ENCODE measurements around the gene ESRP2. TPM values are rescaled to one million over a fixed set of nuclear protein-coding genes. Genes with fewer than 3 reads are reported as not detected.

Gene ESRP2
- total RNA-seq, 1 donor from 2014 or later = 64.5 TPM

DNA sequence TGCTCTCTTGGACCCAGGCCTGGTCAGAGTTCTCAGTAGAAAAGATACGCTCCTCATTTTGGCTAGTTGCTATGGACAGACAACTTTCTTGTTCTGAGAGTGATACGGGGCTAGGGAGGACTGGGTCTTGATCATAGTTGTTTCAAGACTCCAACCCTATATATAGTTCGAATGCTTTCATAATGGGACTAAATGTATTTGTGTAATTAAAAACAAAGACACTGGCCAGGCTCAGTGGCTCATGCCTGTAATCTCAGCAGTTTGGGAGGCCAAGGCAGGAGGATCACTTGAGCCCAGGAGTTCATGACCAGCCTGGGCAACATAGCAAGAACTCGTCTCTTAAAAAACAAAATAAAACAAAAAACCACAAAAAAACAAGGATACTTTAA lies 46.1 kb upstream of the ESRP2 start:
- no peaks in the 10 kb centered on the region for H3K9me3 ChIP-seq
- peaks cover 22% of the 10 kb centered on the region for H3K36me3 ChIP-seq
- H3K27ac ChIP-seq = no peak overlapping the region
- ATAC-seq (no peak), DNase-seq (no peak)
- H3K4me3 ChIP-seq = no peak overlapping the region
- TF ChIP-seq, protein P1, sequence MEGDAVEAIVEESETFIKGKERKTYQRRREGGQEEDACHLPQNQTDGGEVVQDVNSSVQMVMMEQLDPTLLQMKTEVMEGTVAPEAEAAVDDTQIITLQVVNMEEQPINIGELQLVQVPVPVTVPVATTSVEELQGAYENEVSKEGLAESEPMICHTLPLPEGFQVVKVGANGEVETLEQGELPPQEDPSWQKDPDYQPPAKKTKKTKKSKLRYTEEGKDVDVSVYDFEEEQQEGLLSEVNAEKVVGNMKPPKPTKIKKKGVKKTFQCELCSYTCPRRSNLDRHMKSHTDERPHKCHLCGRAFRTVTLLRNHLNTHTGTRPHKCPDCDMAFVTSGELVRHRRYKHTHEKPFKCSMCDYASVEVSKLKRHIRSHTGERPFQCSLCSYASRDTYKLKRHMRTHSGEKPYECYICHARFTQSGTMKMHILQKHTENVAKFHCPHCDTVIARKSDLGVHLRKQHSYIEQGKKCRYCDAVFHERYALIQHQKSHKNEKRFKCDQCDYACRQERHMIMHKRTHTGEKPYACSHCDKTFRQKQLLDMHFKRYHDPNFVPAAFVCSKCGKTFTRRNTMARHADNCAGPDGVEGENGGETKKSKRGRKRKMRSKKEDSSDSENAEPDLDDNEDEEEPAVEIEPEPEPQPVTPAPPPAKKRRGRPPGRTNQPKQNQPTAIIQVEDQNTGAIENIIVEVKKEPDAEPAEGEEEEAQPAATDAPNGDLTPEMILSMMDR (IDR thresholded peaks at IDR 0.05) = no peak
- peaks cover 50% of the 10 kb centered on the region for H3K4me1 ChIP-seq
- H3K27me3 ChIP-seq (ENCODE audit: low read depth) = no peaks in the 10 kb centered on the region
- intact Hi-C loops (cut with DNase I) = no loop called here

DNA sequence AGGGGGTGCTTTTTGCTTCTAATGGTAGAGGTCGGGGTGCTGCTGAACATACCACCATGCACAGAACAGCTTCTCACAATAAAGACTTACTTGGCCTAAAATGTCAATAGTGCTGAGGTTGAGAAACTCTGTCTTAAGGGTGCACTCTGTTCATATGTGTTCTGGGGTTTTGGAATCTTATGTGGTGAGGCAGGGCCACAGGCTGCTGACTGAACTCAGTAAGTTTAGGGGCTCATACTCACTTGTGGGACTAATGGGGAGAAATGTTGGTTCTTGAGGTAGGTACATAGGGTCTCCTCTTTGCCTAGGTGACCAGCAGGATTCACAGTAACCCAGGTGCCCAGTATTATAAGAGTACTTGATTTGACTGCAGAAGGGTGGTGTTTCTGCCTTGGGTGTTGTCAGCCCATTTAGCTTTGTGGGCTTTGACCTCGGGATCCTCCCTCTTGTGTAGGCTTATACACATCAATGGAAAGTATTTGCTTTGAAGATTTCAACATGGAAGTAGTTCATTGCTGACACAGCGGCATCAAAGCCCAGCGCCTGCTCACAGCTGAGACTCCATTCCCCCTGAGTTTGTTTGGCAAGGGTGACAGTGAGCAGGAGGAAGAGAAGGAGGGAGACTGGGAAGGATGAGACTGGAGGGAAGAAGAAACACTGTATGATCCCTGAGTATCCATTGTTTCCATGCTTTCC lies 45.6 kb upstream of the ESRP2 start:
- H3K4me1 ChIP-seq = peaks cover 48% of the 10 kb centered on the region
- H3K27me3 ChIP-seq (ENCODE audit: low read depth) = no peaks in the 10 kb centered on the region
- intact Hi-C loops (cut with DNase I) = no loop called here

DNA sequence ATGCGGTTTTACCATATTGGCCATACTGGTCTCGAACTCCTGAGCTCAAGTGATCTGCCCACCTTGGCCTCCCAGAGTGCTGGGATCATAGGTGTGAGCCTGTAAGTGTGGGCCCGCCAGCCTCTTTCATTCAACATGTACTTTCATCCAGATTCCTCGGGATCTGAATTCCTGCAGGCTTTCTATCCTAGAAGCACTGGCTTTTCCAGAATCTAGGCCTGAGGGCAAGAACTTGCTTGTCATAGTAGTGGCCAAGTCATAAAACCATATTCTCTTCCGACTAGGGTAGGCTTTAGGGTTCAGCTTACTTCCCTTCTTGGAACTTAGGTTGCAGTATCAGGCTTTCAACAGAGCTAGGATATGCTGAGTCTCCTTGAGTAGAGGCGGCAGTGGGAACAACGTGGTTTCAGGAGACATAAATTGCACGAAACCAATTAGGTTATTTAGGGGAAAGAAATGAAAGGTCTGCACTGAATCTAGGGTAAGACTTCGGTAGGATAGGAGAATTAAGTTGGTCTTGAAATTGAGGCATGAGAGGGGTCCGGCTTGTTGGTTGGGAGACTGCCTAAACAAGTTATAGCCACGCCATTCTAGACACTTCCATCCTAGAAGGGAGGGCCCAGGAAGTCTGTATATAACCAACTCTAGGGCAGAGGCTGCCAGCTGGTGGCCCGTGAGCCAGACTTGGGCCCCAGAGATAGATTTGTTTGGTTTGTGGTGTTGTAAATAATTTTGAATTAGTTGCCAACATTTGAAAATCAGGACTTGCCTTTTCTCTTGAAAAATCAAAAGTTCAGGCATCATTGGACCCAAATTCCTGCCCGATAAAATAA lies 44.0 kb upstream of the ESRP2 start:
- H3K27me3 ChIP-seq (ENCODE audit: low read depth) = no peaks in the 10 kb centered on the region
- DNase-seq (no peak), ATAC-seq (peak in 1 of 2 donors; percentile 49)
- intact Hi-C loops (cut with DNase I) = no loop called here
- H3K36me3 ChIP-seq = peaks cover 24% of the 10 kb centered on the region
- H3K4me3 ChIP-seq = no peak overlapping the region
- TF ChIP-seq, protein P1 (IDR thresholded peaks at IDR 0.05) = no peak
- no peak overlapping the region for H3K27ac ChIP-seq
- H3K9me3 ChIP-seq = no peaks in the 10 kb centered on the region
- H3K4me1 ChIP-seq = peaks cover 35% of the 10 kb centered on the region

More for the DNA sequence above, 45.6 kb upstream of the ESRP2 start:
- ATAC-seq (no peak), DNase-seq (no peak)
- TF ChIP-seq, protein P1 (IDR thresholded peaks at IDR 0.05) = no peak
- H3K4me3 ChIP-seq = no peak overlapping the region
- no peak overlapping the region for H3K27ac ChIP-seq
- H3K36me3 ChIP-seq = peaks cover 22% of the 10 kb centered on the region
- H3K9me3 ChIP-seq = no peaks in the 10 kb centered on the region

DNA sequence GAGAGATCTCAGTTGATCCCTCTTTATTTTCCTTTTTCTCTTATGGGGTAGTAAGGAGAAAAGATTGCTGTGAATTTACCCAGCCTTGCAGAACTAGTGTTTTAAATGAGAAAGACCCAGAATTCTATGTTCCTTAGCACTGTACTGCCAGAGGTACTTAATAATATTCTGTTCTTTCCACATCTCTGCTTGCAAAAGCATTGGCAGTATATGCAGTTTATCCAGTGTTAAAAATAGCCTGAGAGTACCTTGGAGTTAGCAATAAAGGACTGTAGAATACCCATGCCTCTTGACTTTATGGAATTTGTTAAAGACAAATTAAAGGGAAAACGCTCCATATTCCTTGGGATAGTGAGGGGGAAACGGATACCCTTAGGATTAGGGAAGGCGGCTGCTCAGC lies 40.3 kb upstream of the ESRP2 start:
- H3K4me1 ChIP-seq = peaks cover 28% of the 10 kb centered on the region
- no peak for DNase-seq
- intact Hi-C loops (cut with DNase I) = no loop called here
- no peaks in the 10 kb centered on the region for H3K27me3 ChIP-seq (ENCODE audit: low read depth)
- H3K36me3 ChIP-seq = peaks cover 27% of the 10 kb centered on the region
- no peaks in the 10 kb centered on the region for H3K9me3 ChIP-seq
- peak overlapping the region; percentile 53 for H3K27ac ChIP-seq
- peak; percentile 58 to 62 for ATAC-seq
- no peak overlapping the region for H3K4me3 ChIP-seq
- TF ChIP-seq, protein P1 (IDR thresholded peaks at IDR 0.05) = no peak

DNA sequence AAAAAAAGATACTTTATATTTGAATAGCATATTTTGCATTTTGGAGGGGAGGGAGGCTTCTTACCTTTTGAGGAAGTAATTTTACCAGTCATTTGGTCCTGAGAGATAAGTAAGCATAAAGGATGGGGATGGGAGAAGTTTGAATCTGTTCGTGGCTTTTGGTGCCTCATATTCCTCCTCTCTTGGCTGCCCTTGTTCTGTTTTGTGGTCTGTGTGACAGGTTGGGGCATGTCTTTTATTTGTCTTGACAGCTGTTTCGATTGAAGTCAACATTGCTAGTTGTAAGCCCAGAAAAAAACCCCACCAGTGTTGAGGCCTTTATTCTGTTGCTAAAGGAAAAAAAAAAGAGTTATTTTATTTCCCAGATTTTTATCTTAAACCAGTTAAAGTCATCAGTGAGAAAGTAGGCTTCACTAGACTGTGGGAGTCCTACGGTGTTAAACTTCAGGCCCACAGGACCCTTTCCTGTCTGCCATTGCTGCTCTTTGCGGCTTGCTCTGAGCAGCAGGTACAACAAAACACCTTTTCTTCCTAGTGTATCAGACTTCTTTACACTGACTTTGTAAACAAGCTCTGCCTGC lies 39.8 kb upstream of the ESRP2 start:
- ATAC-seq (no peak), DNase-seq (no peak)
- Histone ChIP-seq H3K4me3 (no peak overlapping the region), H3K4me1 (peaks cover 33% of the 10 kb centered on the region), H3K27me3 (ENCODE audit: low read depth) (no peaks in the 10 kb centered on the region), H3K36me3 (peaks cover 27% of the 10 kb centered on the region), H3K9me3 (no peaks in the 10 kb centered on the region), H3K27ac (peak overlapping the region; percentile 53)
- TF ChIP-seq, protein P1 (IDR thresholded peaks at IDR 0.05) = no peak
- intact Hi-C loops (cut with DNase I) = no loop called here
